ENCODE data around the gene IFITM10. TPM values are rescaled to one million over a fixed set of nuclear protein-coding genes. Genes with fewer than 3 reads are reported as not detected.

IFITM10 gene
- total RNA-seq, 1 donor = 0.43 TPM

GRCh38 chr11:1727096-1727690 lies 23.2 kb downstream of the IFITM10 start:
- no peak overlapping the region for H3K4me3 ChIP-seq (ENCODE audit: low read depth, low read length)
- no peak for TF ChIP-seq CTCF (IDR thresholded peaks at IDR 0.05; ENCODE audit: insufficient read depth, low read depth, low read length)
- no peak for DNase-seq (ENCODE audit: low read depth)

DNA sequence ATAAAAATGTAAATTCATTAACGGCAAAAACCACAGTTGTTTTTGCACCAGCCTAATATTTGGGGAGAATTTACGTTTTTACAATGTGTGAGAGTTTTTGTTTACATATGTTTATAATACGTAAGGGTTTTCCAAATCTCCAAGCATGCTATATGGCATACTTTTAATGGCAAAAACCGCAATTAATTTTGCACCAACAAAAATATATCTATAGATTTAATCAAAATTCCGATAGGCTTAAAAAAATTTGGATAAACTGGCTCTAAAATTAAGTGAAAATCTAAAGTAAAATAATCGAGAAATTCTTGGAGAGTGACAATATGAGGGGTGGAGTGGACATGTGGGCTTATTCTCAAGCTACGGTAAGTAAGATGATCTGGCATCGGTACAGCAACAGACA lies 30.6 kb downstream of the IFITM10 start:
- H3K4me3 ChIP-seq (ENCODE audit: low read depth, low read length) = no peak overlapping the region
- TF ChIP-seq CTCF (IDR thresholded peaks at IDR 0.05; ENCODE audit: insufficient read depth, low read depth, low read length) = no peak
- no peak for DNase-seq (ENCODE audit: low read depth)

GRCh38 chr11:1718326-1718725 lies 32.1 kb downstream of the IFITM10 start:
- no peak overlapping the region for H3K4me3 ChIP-seq (ENCODE audit: low read depth, low read length)
- TF ChIP-seq CTCF (IDR thresholded peaks at IDR 0.05; ENCODE audit: insufficient read depth, low read depth, low read length) = no peak
- no peak for DNase-seq (ENCODE audit: low read depth)

DNA sequence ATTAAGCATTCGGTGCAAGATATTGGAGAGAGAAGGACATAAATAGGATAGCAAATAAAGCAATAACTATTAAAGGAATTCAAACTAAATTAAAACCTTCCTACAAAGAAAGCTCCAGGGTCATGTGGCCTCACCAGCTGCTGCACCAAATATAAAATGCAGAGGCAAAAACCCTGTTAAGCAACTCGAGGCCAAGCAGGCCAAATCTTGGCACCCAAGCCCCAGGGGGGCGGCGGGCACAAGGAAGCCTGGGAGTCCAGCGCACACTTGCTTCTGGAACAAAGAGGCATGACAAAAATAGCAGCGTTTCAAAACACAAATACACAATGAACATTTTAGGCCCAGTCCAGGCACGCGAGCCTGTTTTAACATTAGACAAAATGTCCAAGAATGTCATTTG lies 32.6 kb downstream of the IFITM10 start:
- no peak for DNase-seq (ENCODE audit: low read depth)
- TF ChIP-seq CTCF (IDR thresholded peaks at IDR 0.05; ENCODE audit: insufficient read depth, low read depth, low read length) = no peak
- H3K4me3 ChIP-seq (ENCODE audit: low read depth, low read length) = no peak overlapping the region

- TF ChIP-seq CTCF (IDR thresholded peaks at IDR 0.05; ENCODE audit: insufficient read depth, low read depth, low read length) = no peak
- no peak overlapping the region for H3K4me3 ChIP-seq (ENCODE audit: low read depth, low read length)
- DNase-seq (ENCODE audit: low read depth) = no peak
Observed at GRCh38 chr11:1714908-1715885, 35.2 kb downstream of the IFITM10 start.

DNA sequence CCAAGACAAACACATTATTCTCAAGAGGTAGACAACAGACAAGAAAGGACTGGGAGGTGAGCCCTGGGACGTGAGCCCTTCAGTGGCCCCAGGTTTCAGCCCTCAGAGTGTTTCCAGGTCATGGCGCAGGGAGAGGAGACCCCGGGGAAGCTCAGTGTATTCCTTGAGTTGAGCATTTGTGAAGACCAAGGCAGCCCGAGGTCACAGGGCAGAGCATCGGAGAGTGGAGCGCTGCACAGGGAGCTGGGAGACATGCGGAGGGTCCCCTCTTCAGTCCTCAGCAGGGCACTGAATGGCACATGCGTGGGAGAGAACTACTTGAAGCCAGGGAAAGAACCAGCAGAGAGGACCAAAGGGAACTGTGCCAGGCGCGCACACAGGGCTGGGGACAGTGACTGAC lies 41.7 kb downstream of the IFITM10 start:
- H3K4me3 ChIP-seq (ENCODE audit: low read depth, low read length) = no peak overlapping the region
- no peak for DNase-seq (ENCODE audit: low read depth)
- no peak for TF ChIP-seq CTCF (IDR thresholded peaks at IDR 0.05; ENCODE audit: insufficient read depth, low read depth, low read length)
